Neutrophil (primary cell): ENCODE measurements around the gene SLC12A8.

Source experiments
- H3K27ac ChIP-seq: fragments of 200-600 bp; sonication (generic); 2 replicates; pipeline ENCODE4 v1.5.1; 2016; ENCODE audit warnings: mild to moderate bottlenecking, moderate library complexity
- H3K27me3 ChIP-seq: fragments of 200-600 bp; sonication (generic); 2 replicates; pipeline ENCODE4 v1.6.0; 2016; ENCODE audit warnings: mild to moderate bottlenecking
- H3K36me3 ChIP-seq: fragments of 200-600 bp; sonication (generic); 2 replicates; pipeline ENCODE4 v1.5.1; 2017
- H3K4me1 ChIP-seq, 2 experiments: fragments of 200-600 bp in 1 of 2; sonication (generic) in 1 of 2; 1 replicate in 1 of 2; 2 replicates in 1 of 2; pipeline versions ENCODE4 v1.5.1 to v1.6.1; 2013 to 2016; ENCODE audit warnings: low read depth in 1 of 2, low read length in 1 of 2, mild to moderate bottlenecking in 1 of 2, moderate library complexity in 1 of 2; ENCODE audit not compliant: control insufficient read depth in 1 of 2, insufficient read depth in 1 of 2
- H3K4me3 ChIP-seq, 2 experiments: fragments of 200-600 bp in 1 of 2; sonication (generic) in 1 of 2; 1 replicate in 1 of 2; 2 replicates in 1 of 2; pipeline ENCODE4 v1.5.1; 2013 to 2016; ENCODE audit warnings: low read depth in 1 of 2, low read length in 1 of 2, mild to moderate bottlenecking in 1 of 2, moderate library complexity in 1 of 2
- H3K9me3 ChIP-seq: fragments of 200-600 bp; sonication (generic); 2 replicates; pipeline ENCODE4 v1.5.1; 2016
- TF ChIP-seq, protein P1 (sequence below): fragments of 200-600 bp; sonication (generic); IDR thresholded peaks from 2 replicates; pipeline ENCODE4 v1.5.1; 2016; ENCODE audit warnings: antibody characterized with exemption

SLC12A8 gene

DNA sequence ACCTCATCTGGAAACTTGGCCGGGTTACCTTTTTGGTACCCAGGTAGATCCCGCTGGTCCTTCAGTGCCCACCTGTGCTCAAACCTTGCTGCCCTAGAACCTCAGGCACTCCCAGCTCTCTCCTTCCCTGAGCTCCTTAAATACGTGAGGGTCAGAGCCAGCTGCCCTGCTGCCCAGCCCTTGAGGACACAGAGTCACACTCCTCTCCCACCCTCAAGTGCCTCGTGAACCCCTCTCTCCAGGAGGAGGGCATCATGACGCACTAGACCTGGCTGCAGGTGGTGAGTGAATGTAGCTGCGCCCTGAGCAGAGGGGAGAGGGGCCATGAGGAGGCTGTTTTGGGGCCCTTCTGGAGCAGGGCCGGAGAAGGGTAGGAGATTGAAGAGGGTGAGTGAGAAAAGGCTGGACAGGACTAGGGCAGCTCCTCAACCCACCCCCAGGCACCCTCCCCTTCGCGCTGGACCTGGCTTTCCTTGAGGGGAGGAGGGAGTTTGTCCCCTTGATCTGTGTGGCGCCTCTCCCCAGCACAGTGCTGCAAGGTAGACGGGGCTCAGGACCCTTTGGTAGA is 941 bp downstream of the SLC12A8 start:
- H3K9me3 ChIP-seq = no peaks in the 10 kb centered on the region
- TF ChIP-seq, protein P1, sequence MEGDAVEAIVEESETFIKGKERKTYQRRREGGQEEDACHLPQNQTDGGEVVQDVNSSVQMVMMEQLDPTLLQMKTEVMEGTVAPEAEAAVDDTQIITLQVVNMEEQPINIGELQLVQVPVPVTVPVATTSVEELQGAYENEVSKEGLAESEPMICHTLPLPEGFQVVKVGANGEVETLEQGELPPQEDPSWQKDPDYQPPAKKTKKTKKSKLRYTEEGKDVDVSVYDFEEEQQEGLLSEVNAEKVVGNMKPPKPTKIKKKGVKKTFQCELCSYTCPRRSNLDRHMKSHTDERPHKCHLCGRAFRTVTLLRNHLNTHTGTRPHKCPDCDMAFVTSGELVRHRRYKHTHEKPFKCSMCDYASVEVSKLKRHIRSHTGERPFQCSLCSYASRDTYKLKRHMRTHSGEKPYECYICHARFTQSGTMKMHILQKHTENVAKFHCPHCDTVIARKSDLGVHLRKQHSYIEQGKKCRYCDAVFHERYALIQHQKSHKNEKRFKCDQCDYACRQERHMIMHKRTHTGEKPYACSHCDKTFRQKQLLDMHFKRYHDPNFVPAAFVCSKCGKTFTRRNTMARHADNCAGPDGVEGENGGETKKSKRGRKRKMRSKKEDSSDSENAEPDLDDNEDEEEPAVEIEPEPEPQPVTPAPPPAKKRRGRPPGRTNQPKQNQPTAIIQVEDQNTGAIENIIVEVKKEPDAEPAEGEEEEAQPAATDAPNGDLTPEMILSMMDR = no peak
- no peaks in the 10 kb centered on the region for H3K36me3 ChIP-seq
- H3K27ac ChIP-seq = no peak overlapping the region
- H3K4me1 ChIP-seq = no peaks in the 10 kb centered on the region
- no peak overlapping the region for H3K4me3 ChIP-seq
- peaks cover 74% of the 10 kb centered on the region for H3K27me3 ChIP-seq

DNA sequence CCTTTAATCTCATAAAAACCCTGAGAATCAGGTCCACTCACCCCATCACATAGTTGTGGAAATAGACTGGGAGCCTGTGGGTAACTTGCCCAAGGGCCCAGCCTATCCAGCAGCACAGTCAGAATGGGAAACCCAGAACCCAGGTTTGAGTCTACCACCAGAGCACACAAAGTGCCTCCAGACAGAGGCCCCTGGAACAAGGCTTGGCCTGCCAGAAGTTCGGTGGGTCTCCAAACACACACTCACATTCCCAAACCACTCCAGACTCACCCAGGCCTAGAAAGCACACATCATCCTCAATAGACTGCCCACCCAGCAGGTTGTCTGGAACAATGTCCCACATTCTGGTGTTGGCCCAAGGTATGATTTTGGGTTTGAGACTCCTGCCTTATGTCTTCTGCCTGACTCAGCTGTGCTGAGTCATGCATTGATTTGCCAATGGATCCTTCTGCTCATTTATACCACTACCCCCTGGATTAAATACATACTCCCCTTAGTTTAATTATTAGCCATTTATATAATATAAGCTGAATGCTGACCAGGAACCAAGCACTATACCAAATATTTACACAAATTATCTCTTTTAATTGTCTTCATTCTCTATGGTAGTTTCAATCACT is 4.5 kb downstream of the SLC12A8 start:
- no peaks in the 10 kb centered on the region for H3K4me1 ChIP-seq
- H3K27ac ChIP-seq = no peak overlapping the region
- no peaks in the 10 kb centered on the region for H3K9me3 ChIP-seq
- no peak overlapping the region for H3K4me3 ChIP-seq
- H3K27me3 ChIP-seq = peaks cover 45% of the 10 kb centered on the region
- TF ChIP-seq, protein P1 = no peak
- no peaks in the 10 kb centered on the region for H3K36me3 ChIP-seq

DNA sequence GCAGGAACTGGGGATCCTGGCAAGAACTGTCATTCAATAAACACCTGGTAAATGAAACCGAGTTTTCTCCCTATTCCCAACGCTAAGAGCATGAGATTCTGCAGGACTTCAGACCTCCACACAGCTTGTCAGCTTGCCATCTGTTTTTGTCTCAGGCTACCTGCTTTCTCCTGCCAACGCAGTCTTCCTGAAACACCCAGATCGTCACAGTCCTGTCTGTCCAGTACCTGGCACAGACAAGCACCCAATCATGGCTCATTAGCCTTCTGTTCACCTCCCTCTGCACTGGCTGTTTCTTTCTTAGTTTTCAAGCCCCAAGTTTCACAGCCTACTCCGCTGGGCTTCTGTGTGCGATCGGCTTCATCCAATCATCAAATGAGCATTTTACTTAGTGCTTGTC is 5.0 kb downstream of the SLC12A8 start:
- Histone ChIP-seq H3K27me3 (peaks cover 39% of the 10 kb centered on the region), H3K4me1 (no peaks in the 10 kb centered on the region), H3K9me3 (no peaks in the 10 kb centered on the region), H3K36me3 (no peaks in the 10 kb centered on the region), H3K27ac (no peak overlapping the region), H3K4me3 (no peak overlapping the region)
- TF ChIP-seq, protein P1 = no peak

DNA sequence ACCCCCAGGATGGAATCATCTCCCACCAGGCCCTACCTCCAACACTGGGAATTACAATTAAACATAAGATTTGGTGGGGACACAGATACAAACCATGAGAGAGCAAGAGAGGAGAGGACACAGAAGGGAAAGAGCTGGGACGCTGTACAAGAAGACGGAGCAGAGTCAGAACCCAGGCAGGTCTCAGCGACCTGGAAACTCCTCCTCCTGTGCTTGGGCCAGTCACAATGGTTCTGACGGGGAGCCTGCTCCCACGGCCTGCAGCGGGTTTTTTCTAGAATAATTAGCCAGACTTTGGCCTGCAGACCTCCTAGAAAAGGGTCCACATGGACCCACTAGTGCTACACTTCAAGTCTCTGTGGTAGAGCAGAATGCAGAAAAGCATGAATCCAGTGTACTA is 5.6 kb downstream of the SLC12A8 start:
- TF ChIP-seq, protein P1 = no peak

DNA sequence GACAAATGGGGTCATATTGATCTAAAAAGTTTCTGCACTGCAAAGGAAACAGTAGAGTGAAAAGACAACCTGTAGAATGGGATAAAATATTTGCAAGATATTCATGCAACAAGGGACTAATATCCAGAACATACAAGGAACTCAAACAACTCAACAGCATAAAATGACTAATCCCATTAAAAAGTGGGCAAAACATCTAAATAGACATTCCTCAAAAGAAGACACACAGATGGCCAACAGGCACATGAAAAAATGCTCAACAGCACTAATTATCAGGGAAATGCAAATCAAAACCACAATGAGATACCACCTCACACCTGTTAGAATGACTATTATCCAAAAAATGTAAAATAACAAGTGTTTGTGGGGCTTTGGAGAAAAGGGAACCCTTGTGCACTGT is 8.8 kb downstream of the SLC12A8 start:
- Histone ChIP-seq H3K27ac (no peak overlapping the region), H3K9me3 (no peaks in the 10 kb centered on the region), H3K36me3 (no peaks in the 10 kb centered on the region), H3K4me3 (no peak overlapping the region), H3K4me1 (no peaks in the 10 kb centered on the region), H3K27me3 (peaks cover 1% of the 10 kb centered on the region)
- TF ChIP-seq, protein P1 = no peak

More for the DNA sequence above, 5.6 kb downstream of the SLC12A8 start:
- no peaks in the 10 kb centered on the region for H3K36me3 ChIP-seq
- no peaks in the 10 kb centered on the region for H3K4me1 ChIP-seq
- peaks cover 33% of the 10 kb centered on the region for H3K27me3 ChIP-seq
- H3K4me3 ChIP-seq = no peak overlapping the region
- H3K27ac ChIP-seq = no peak overlapping the region
- no peaks in the 10 kb centered on the region for H3K9me3 ChIP-seq
